Endometrium (tissue), 2 donors: ENCODE results near the gene INSYN1.

ENCODE experiments used
- FAIRE-seq: peaks from 2 replicates; lab custom pipeline; 2012; peaks lifted over from hg19 to GRCh38; lab: Jason Lieb, UNC
- donor health status: control.
- donor health status: control.

The INSYN1 gene

DNA sequence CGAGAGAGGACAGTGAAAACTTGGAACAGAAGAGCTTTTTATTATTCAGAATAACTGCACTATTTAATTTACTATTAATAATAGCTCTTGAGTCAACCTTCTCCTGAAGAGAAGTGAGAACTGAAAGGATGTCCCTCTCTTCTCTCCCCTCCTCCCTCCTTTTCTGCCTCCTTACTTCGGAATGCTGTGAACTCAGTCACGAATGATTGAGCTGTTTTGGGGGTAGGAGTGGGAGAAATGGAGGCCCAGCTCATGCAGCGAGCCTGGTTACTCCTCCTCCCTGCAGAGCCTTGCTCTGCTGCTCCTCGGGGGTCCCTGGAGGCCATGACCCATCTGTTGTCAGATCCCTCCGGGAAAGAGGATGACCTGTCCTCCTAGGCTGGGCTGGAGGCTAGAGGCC, 20.3 kb upstream of the INSYN1 start:
- no peak for FAIRE-seq

DNA sequence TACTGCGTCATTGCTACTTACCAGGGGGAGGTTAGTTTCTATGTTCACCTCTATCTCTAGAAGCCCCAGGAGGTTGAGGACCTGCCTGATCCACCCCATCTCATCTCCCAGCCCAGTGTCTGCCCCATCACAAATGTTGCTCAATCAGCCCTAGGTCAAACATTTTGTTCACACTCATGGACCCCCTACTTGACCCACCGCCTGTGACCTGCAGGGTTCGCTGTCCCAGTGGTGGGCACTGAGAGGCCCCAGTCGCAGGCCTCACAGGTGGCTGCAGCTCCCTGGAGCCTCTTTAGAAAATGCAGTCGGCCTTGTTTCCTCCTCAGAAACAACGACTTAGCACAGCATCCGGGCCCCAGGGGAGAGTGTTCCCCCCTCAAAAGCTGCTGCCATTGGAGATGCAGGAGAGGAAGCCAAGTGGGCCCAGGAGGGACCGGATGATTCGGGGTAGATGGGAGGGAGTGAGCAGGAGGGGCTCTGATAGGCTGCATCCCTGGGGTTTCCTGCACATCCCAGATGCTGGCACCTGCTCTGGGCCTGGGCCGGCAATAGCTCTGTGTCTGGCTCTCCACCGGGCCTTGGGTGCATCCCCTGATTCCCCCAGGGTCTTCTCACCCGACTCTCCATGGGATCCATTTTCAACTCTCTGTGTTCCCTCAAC, 18.4 kb upstream of the INSYN1 start:
- FAIRE-seq, result no peak

- FAIRE-seq, result no peak
Measured at GRCh38 chr15:73770050-73770449, 16.9 kb upstream of the INSYN1 start.

DNA sequence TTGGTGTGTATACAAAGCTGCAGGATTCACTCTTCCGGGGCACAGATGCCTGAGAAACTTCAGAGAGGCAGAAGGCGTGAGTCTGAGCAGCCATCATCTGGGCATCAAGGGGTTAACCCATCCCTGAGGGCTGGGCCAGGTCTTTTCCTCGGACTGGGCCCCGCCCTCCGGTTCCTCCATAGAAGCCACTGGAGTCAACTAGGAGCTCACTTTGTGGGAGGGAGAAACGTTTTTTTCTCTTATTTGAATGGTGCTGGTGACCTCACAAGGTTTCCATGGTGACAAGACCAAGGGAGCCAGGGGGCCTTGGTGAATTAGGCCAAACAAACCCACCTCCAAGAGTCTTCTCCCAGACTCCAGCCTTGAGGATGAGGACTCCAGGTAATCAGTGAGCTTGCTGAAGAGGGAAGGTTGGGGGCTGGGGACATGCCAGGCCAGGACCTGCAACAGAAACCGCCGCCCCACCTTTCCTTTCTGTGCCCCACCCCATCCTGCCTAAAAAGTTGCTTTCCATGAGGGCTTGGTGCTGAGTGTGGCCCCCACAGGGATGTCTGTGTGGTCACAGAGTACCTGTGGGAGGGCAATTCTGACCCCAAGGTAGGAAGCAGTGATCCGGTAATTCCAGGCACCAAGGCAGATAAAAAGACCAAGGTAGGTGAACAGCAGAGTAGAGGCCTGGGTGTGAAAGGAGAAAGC, 14.8 kb upstream of the INSYN1 start:
- no peak for FAIRE-seq

- FAIRE-seq, result no peak
Measured at GRCh38 chr15:73766598-73766997, 13.4 kb upstream of the INSYN1 start.

DNA sequence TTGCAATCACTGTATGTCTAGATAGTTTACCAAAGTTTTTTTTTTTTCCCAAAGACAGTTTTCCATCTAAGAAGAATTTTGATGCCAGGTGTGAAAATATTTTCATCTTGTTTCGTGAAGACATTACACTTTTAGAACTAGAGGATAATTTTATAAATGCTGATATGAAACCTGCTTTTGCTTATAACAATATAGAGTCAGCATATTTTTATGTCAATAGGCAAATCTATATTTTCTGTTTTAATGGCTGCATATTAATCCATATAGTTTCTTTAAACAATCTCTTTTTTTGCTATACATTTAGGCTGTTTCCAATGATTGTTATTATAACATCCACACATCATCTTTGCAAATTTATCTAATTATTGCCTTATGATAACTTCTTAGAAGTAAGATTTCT, 12.6 kb upstream of the INSYN1 start:
- FAIRE-seq, result no peak

- no peak for FAIRE-seq
Measured at GRCh38 chr15:73763931-73764330, 10.8 kb upstream of the INSYN1 start.

DNA sequence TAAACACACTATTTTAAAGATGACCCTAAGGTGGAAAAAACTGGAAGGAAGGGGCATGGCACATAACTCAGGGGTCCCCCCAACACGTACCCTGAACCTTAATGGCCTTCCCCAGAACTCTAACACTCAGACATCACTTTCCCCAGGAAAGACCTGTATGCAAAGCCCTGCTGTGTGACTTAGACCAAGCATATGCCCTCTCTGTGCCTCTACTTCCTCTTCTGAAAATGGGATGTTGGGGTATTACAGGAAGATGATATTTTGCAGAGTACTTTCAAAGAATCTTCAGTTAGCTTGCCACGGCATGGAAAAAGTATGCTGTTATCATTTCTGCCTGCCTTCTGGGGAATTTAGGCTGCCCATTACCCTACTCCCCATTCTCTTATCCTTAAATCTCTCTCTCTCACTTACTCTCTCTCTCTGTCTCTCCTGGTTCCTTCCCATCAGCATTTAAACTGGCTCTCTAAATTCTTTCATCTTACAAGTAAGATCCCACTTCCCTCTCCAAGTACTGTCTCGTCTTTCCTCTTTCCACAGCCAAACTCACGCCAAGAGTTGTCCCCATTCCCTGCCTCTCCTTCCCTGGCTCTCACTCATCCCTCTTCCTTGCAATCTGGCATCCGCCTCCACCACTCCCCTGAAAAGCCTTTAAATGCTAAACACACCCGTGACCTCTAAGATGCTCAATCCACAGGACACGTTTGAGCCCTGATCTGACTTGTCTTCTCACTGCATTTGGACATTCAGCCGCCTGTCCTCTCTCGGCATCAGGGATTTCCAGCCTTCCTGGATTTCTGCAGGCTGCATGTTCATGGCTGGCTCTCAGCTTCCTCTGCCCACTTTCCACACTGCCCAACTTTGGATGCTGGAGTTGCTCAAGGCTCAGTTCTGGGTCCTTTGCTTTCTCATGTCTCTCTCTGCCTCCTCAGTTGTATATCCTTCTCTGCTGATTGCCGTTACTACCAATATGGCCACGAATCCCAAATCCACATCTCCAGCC, 7.5 kb upstream of the INSYN1 start:
- no peak for FAIRE-seq

DNA sequence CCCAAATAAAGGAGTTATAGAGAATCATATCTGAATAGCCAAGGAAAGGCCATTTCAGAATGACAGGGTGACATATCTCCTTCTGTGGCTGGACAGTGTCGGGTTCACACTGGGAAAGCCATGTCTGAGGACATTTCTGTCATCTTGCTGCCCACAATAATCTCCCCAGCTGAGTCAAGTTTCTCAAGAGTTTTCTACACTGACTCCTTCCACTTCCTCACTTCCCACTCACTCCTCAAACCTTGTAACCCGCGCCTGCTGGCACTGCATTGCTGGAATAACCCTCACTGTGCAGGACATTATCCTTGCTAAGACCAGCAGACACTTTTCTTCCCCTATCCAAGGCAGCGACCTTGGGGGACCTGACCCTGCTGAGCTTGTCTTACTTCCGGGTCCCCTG, 5.3 kb upstream of the INSYN1 start:
- no peak for FAIRE-seq

GRCh38 chr15:73757571-73757970, 4.4 kb upstream of the INSYN1 start:
- no peak for FAIRE-seq

DNA sequence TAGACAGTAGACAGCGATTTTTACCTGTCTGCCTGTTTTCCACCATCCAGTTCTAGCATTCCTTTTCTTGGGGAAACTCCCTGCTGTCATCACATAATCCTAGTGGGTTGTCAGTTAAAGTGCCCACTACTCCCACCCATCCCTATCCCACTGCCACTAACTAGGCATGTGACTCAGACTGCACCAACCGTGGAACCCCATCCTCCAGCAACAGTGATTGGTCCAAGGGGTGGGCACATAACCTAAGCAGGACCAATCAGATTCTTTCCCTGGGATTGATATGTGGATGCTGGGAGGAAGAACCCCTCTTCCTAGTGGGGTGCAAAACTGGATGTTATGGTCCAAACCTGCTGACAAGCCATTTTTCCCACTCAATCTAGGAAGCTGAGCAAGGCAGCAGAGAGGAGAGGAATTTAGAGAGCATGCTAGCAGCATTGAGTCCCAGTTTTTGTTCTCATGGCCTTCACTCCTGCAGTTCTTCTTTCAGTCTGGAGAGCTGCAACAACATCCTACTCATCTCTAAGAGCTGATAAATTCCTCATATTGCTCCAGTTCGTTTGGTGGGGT, 3.9 kb upstream of the INSYN1 start:
- FAIRE-seq, result no peak

- no peak for FAIRE-seq
Measured at GRCh38 chr15:73756390-73756789, 3.2 kb upstream of the INSYN1 start.

DNA sequence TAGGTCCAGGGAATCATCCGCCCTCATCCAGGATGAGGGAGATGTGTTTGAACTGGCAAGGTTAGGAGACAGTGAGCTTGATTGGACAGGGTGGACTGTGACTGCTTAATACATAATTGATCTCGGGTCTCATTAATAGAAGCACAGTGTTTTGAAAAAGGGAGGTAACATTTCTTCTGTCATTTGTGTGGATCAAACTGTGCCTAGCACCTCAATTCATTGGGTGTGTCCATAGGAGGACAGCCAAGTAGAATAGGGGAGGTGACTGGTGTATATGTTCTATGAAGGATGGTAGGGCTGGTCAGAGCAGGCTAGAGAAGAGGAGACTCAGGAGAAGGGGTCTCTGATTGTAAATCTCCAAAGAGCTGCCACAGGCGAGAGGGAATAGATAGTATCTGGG, 2.8 kb upstream of the INSYN1 start:
- no peak for FAIRE-seq

DNA sequence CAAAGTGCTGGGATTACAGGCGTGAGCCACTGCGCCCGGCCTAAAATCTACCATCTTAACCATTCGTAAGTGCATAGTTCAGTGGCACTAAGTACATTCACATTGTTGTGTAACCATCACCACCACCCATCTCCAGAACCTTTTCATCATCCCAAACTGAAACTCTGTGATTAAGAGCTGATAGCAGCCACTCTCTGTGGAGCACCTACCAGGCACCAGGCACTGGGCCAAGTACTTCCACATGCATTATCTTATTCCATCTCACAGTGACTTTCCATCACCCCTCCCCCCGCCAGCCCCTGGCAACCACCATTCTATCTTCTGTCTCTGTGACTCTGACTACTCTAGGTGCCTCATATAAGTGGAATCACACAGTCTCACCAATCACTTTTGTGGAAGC, 2.3 kb upstream of the INSYN1 start:
- no peak for FAIRE-seq

DNA sequence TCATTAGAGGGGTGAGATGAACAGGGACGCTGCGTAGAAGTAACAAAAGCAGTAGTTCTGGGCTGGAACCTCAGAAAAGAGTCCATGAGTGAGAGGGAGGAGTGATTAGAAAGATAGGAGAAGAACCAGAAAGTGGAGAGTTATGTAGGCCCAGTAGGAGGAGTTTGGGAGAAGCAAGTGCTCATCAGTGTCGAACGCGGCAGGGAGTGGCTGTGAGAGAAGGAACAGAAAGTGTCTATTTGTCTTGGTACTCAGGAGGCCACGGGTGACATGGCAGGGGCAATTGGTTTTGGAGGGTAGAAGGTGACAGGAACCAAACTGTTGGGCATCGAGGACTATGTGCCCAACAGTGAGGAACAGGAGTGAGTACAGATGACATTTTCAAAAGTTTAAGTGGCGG, 1.3 kb upstream of the INSYN1 start:
- no peak for FAIRE-seq

DNA sequence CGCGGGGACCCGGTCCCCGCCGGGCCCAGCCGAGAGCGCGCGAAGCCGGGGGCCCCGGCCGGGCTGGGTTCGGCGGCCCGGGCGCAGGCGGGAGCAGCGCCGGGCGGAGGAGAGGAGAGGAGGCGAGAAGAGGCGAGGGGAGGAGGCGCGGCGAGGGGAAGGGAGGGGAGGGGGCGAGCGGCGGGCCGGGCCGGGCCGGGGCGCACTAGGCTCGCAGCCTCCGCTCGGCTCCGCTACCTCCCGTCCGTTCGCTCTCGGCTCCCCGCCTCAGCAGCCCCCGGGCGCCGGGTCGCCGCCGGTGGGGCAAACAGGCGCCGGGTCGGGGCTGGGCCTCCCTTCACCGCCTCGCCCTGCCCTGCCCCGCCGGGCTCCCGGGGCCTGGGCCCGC, 351 bp downstream of the INSYN1 start:
- FAIRE-seq, result no peak

- FAIRE-seq, result no peak
Measured at GRCh38 chr15:73751899-73752805, 999 bp downstream of the INSYN1 start.

DNA sequence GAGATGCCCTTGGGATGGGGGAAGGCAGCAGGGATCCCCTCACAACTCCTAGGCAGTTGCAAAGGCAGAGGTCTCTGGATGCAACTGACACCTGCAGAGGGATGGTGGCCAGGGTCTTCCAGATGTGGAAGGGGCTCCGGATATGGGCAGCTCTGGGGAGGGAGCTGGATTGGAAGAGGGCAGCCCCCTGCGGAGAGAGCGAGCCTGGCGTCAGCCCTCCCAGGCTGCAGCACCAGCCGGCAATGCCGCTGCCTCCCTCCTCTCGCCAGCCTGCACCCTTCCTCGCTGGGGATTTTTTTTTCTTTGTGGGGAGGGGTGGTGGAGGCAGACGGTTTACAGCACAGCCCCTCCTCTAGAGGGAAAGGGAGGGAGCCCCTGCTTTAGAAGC, 1.6 kb downstream of the INSYN1 start:
- FAIRE-seq, result no peak

GRCh38 chr15:73750951-73751350, 2.2 kb downstream of the INSYN1 start:
- no peak for FAIRE-seq

GRCh38 chr15:73750438-73750837, 2.7 kb downstream of the INSYN1 start:
- FAIRE-seq, result no peak

- FAIRE-seq, result no peak
Measured at GRCh38 chr15:73749971-73750370, 3.2 kb downstream of the INSYN1 start.

GRCh38 chr15:73749533-73749932, 3.6 kb downstream of the INSYN1 start:
- no peak for FAIRE-seq
